IPS-11a (cell line): ENCODE results near the gene ACTR3C.
"Not testable (repeated sequence)": the region's sequence is repeated elsewhere in the genome, so short reads cannot be mapped to it uniquely, and the experiment has no call there.

ENCODE experiments used
- H3K4me3 ChIP-seq: one replicate; pipeline ENCODE4 v1.5.1; 2013; ENCODE audit warnings: low read depth, low read length, control low read depth

The ACTR3C gene

GRCh38 chr7:150285849-150286754, 37.2 kb downstream of the ACTR3C start:
- H3K4me3 ChIP-seq: not testable (repeated sequence)

GRCh38 chr7:150283608-150284007, 39.7 kb downstream of the ACTR3C start:
- H3K4me3 ChIP-seq: not testable (repeated sequence)

- H3K4me3 ChIP-seq: not testable (repeated sequence)
These were observed 40.2 kb downstream of the ACTR3C start for GRCh38 chr7:150283111-150283510.

- H3K4me3 ChIP-seq: not testable (repeated sequence)
These were observed 41.5 kb downstream of the ACTR3C start for GRCh38 chr7:150281681-150282403.

GRCh38 chr7:150278383-150278782, 45.0 kb downstream of the ACTR3C start:
- not testable (repeated sequence) for H3K4me3 ChIP-seq

GRCh38 chr7:150276132-150276695, 47.1 kb downstream of the ACTR3C start:
- H3K4me3 ChIP-seq: not testable (repeated sequence)

- not testable (repeated sequence) for H3K4me3 ChIP-seq
These were observed 51.4 kb downstream of the ACTR3C start for GRCh38 chr7:150271898-150272297.

GRCh38 chr7:150270101-150270824, 53.1 kb downstream of the ACTR3C start:
- not testable (repeated sequence) for H3K4me3 ChIP-seq

- not testable (repeated sequence) for H3K4me3 ChIP-seq
These were observed 54.5 kb downstream of the ACTR3C start for GRCh38 chr7:150268798-150269197.

GRCh38 chr7:150268287-150268686, 55.1 kb downstream of the ACTR3C start:
- not testable (repeated sequence) for H3K4me3 ChIP-seq

GRCh38 chr7:150266953-150267665, 56.2 kb downstream of the ACTR3C start:
- not testable (repeated sequence) for H3K4me3 ChIP-seq

GRCh38 chr7:150262656-150263055, 60.7 kb downstream of the ACTR3C start:
- H3K4me3 ChIP-seq: not testable (repeated sequence)

- not testable (repeated sequence) for H3K4me3 ChIP-seq
These were observed 75.6 kb downstream of the ACTR3C start for GRCh38 chr7:150247745-150248144.

GRCh38 chr7:150245208-150245607, 78.1 kb downstream of the ACTR3C start:
- H3K4me3 ChIP-seq: not testable (repeated sequence)

- not testable (repeated sequence) for H3K4me3 ChIP-seq
These were observed 80.4 kb downstream of the ACTR3C start for GRCh38 chr7:150242935-150243334.

GRCh38 chr7:150225444-150225843, 97.9 kb downstream of the ACTR3C start:
- H3K4me3 ChIP-seq: not testable (repeated sequence)

GRCh38 chr7:150222083-150222972, 101.0 kb downstream of the ACTR3C start:
- H3K4me3 ChIP-seq: not testable (repeated sequence)

GRCh38 chr7:150220673-150221181, 102.6 kb downstream of the ACTR3C start:
- peak overlapping the region; percentile 41 for H3K4me3 ChIP-seq
